AG04450 (cell line): ENCODE results near the gene STK32A. TPM values are rescaled to one million over a fixed set of nuclear protein-coding genes. Genes with fewer than 3 reads are reported as not detected.

Source experiments
- CTCF ChIA-PET: fragments of 300-600, 350-600 bp; formaldehyde crosslinking; extraction: SDS; loops from one replicate; lab custom pipeline; 2022; ENCODE audit warnings: antibody characterized with exemption, inconsistent platforms; lab: Charles Lee
- POLR2A ChIA-PET: fragments of 350-600 bp; formaldehyde crosslinking; extraction: SDS; loops from one replicate; lab custom pipeline; 2021; ENCODE audit warnings: antibody characterized with exemption, inconsistent platforms; lab: Yijun Ruan, JAX
- DNase-seq: peaks from one replicate; pipeline ENCODE4 v3.0.0-alpha.2; 2011; ENCODE audit warnings: low read depth, low spot score
- H3K27ac ChIP-seq: one replicate; pipeline ENCODE4 v1.5.1; 2012; ENCODE audit warnings: low read depth, low read length, control low read depth
- H3K27me3 ChIP-seq: one replicate; pipeline ENCODE4 v1.6.0; 2012; ENCODE audit warnings: low read length; ENCODE audit not compliant: control insufficient read depth, insufficient read depth
- H3K4me3 ChIP-seq: 2 replicates; pipeline ENCODE4 v1.5.1; 2011; ENCODE audit warnings: mild to moderate bottlenecking, low read depth, low read length, control low read depth
- H3K9me3 ChIP-seq: 2 replicates; pipeline ENCODE4 v1.5.1; 2012; ENCODE audit warnings: low read length; ENCODE audit not compliant: control insufficient read depth, insufficient read depth
- polyA plus RNA-seq: library from polyadenylated mRNA; depleted of rRNA; stranded (reverse); fragments of >200 nt; gene quantifications from 2 replicates; pipeline ENCODE4 v1.2.3, GENCODE V29; 2011
- TF ChIP-seq, protein P1 (sequence below): IDR thresholded peaks from 2 replicates; pipeline ENCODE4 v1.5.1; 2011; ENCODE audit warnings: low read depth, low read length, control low read depth, inconsistent platforms

The STK32A gene
- polyA plus RNA-seq, 1 experiment: 0.20 TPM

DNA sequence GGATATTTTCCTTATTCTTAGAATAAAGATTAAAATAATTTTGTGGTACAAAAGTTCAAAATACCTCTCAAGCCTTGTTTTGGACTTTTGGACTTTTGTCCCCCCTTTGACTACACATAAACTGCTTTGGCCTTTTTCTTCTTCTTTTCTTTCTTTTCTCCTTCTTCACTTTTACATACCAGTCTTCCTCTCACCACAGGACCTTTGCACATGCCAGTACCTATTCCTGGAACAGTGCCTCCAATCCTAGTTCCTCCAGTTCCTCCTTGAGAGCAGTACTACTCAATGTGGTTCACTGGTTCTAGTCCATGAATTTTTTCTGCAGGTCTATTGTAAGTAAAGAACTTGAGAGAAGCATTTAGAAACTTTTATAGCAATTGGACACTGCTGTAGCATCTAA lies 136.5 kb downstream of the STK32A start:
- Histone ChIP-seq H3K27me3 (peaks cover 5% of the 10 kb centered on the region), H3K9me3 (no peaks in the 10 kb centered on the region), H3K27ac (no peak overlapping the region), H3K4me3 (no peak overlapping the region)
- TF ChIP-seq, protein P1, sequence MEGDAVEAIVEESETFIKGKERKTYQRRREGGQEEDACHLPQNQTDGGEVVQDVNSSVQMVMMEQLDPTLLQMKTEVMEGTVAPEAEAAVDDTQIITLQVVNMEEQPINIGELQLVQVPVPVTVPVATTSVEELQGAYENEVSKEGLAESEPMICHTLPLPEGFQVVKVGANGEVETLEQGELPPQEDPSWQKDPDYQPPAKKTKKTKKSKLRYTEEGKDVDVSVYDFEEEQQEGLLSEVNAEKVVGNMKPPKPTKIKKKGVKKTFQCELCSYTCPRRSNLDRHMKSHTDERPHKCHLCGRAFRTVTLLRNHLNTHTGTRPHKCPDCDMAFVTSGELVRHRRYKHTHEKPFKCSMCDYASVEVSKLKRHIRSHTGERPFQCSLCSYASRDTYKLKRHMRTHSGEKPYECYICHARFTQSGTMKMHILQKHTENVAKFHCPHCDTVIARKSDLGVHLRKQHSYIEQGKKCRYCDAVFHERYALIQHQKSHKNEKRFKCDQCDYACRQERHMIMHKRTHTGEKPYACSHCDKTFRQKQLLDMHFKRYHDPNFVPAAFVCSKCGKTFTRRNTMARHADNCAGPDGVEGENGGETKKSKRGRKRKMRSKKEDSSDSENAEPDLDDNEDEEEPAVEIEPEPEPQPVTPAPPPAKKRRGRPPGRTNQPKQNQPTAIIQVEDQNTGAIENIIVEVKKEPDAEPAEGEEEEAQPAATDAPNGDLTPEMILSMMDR: no peak
- ChIA-PET POLR2A (no interaction called here), CTCF (interaction anchor here (1.7 to 6.6 kb wide), 3 partner anchors 147 to 206 kb away, joined by 5 to 91 read pairs (median 57); no protein-coding TSS in a partner anchor)
- no peak for DNase-seq

DNA sequence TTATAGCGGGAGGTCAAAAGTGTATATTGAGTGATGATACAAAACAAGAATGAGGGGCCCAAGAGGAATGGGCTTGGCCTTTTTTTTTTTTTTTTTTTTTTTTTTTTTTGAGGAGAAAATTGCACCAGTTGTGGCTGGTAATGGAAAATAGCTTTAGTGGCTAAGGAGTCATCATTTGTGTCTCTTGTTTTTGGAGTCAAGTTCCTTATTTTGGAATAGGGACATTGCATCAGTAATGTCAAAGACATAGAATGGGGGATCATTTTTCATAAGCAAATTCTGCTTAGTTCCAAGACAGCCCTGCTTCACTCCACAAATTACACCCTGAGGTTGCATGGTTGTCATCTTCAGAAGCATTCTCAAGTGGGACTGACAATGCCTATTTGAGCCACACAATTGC lies 137.4 kb downstream of the STK32A start:
- ChIA-PET POLR2A (no interaction called here), CTCF (interaction anchor here (1.7 to 6.6 kb wide), 2 partner anchors 183 to 205 kb away, joined by 5 to 91 read pairs; no protein-coding TSS in a partner anchor)
- H3K4me3 ChIP-seq: no peak overlapping the region
- peaks cover 5% of the 10 kb centered on the region for H3K27me3 ChIP-seq
- DNase-seq: no peak
- TF ChIP-seq, protein P1: no peak
- no peak overlapping the region for H3K27ac ChIP-seq
- H3K9me3 ChIP-seq: no peaks in the 10 kb centered on the region

DNA sequence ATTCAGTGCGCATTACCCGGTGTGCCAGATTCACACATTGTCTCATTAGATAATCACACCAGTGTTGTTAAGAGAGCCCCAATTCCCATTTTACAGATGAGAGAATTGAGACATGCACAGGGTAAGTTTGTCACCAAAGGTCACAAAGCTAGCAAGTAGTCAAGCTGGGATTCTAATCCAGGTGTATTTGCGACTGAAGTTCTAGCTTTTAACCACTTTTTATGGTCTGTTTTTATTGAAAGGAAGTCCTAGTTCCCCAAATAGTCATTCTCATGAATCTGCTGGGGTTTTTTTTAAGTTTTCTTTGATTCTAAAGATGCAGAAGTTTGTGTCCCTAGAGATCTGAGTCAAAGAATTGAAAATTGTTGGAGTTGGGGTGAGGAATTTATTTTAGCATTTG lies 138.5 kb downstream of the STK32A start:
- ChIA-PET CTCF (interaction anchor here (6.6 kb wide), 1 partner anchor 203 kb away, joined by 91 read pairs; no protein-coding TSS in a partner anchor), POLR2A (no interaction called here)
- Histone ChIP-seq H3K4me3 (no peak overlapping the region), H3K9me3 (no peaks in the 10 kb centered on the region), H3K27ac (no peak overlapping the region), H3K27me3 (peaks cover 5% of the 10 kb centered on the region)
- no peak for DNase-seq
- TF ChIP-seq, protein P1: no peak

DNA sequence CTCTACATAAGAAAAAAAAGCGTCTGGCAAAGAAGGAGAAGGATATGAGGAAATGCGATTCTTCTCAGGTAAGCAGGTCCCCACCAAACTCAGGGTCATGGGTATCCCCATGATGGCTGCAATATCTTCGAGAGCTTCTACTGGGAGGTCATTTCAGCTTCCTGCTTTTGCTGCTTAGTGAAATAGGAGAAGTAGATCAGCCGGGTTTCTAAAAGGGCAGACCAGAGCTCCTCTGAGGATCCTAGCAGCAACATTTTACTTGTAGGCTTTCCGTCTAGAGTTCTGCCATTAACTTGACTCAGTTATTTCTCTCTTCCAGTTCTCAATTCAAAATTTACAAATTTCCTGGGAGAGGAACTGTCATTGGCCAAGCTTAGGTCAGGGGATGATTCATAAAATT lies 140.3 kb downstream of the STK32A start:
- ChIA-PET POLR2A (no interaction called here), CTCF (interaction anchor here (2.0 kb wide), 1 partner anchor 203 kb away, joined by 7 read pairs; no protein-coding TSS in a partner anchor)
- TF ChIP-seq, protein P1: no peak
- Histone ChIP-seq H3K27ac (no peak overlapping the region), H3K27me3 (peaks cover 5% of the 10 kb centered on the region), H3K9me3 (no peaks in the 10 kb centered on the region), H3K4me3 (no peak overlapping the region)
- DNase-seq: no peak

DNA sequence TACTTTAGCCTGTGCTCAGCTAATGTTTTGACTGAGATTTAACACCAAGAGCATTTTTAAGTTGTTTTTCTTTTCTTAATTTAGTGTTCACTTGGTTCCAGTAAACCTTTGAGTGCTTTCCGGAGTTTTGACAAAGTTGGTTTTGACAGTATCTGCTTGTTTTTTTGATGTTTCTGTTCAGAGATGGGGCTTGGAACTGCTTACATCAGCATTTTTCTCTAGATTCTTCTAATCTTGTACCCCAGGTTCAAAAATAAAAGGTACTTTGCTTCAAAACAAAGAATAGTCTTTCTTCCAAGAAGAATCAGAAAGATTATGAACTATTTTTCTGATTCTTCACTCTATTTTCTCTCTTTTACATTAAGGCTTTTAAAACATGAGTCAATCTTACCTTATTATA lies 142.9 kb downstream of the STK32A start:
- CTCF ChIA-PET: interaction anchor here (0.7 kb wide), 1 partner anchor 14 kb away, joined by 3 read pairs; no protein-coding TSS in a partner anchor
- POLR2A ChIA-PET: no interaction called here
- TF ChIP-seq, protein P1: no peak
- no peak overlapping the region for H3K4me3 ChIP-seq
- no peak overlapping the region for H3K27ac ChIP-seq
- no peaks in the 10 kb centered on the region for H3K9me3 ChIP-seq
- peaks cover 5% of the 10 kb centered on the region for H3K27me3 ChIP-seq
- no peak for DNase-seq
